Measurements from ENCODE around the gene ZNF583.
A peak's percentile ranks its signal among the peaks of the same experiment; 100 is the strongest.

The ZNF583 gene

DNA sequence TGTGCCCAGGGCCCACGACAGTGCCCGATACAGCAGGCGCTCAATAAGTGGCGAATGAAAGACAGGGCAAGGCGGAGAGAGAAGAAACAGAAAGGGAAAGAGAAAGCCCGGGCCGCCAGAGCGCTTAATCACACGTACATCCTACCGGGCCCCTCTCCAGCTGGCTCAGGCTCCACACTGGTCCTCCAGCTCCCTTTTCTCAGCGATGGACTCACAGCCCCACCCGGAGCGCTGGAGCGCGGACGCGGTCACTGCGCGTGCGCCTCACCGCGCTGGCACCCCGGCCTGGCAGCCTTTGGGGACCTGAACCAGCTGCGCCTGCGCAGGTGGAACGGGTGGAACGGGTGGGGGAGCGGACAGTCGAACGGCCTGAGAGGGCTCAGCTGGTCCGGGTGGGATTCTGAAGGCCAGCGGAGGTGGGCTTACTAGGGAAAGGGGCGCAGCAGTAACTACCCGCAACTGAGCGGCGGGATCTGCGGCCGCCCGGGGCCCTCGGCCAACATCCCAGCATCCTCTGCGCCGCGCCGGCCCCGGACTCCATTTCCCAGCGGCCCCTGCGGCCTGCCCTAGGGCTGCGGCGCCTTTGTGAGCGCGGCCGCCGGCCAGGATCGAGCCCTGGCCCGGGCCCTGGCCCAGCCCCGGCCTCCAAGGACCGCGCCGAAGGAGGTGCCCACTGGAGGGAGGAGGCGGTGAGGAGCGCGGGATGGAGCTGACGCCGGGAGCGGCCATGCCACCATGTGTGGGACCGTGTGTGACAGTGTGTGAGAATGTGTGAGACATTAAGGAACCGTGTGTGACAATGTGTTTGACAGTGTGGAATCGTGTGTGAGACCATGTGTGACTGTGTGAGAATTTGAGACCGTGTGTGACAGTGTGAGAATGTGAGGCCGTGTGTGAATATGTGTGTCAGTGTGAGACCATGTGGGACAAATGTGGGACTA is at the start of gene ZNF583:
Gene ZNF583 (plus strand): TSS at position 569 of the 941 bp plus-strand sequence. CDS start 2,783 bp downstream, outside the sequence.
- ATAC-seq = peak; percentile 87
- Mint-ChIP-seq H3K4me1 (peaks cover 28% of the 10 kb centered on the region), H3K27me3 (no peaks in the 10 kb centered on the region), H3K36me3 (ENCODE audit: low read depth) (peaks cover 78% of the 10 kb centered on the region), H3K27ac (peak within 1 kb of the TSS; percentile 98), H3K4me3 (peak within 1 kb of the TSS; percentile 86), H3K9me3 (peaks cover 68% of the 10 kb centered on the region)
- peak; percentile 91 for DNase-seq

DNA sequence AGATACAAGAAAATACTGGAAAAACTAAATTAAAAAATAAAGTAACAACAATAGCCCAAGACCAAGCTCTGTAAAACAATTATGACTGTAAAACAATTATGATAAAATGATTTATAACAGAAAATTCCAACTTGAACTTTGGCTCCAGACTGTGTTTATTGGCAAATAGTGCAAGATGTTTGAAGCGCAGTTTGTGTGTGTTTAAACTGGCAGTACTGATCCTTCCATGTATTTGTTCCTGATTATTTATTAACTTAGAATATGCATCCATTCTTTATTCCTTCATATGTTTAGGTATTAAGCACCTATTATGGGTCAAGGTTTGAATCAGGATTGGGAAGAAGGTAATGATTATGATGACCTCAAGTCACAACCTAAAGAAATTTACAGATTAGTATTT is 48.6 kb upstream of the ZNF583 start:
- DNase-seq (no peak), ATAC-seq (no peak)
- H3K4me3 Mint-ChIP-seq = no peak overlapping the region
- H3K9me3 Mint-ChIP-seq = peaks cover 28% of the 10 kb centered on the region
- no peaks in the 10 kb centered on the region for H3K4me1 Mint-ChIP-seq
- H3K36me3 Mint-ChIP-seq (ENCODE audit: low read depth) = peaks cover 22% of the 10 kb centered on the region
- H3K27ac Mint-ChIP-seq = no peak overlapping the region
- H3K27me3 Mint-ChIP-seq = no peaks in the 10 kb centered on the region

DNA sequence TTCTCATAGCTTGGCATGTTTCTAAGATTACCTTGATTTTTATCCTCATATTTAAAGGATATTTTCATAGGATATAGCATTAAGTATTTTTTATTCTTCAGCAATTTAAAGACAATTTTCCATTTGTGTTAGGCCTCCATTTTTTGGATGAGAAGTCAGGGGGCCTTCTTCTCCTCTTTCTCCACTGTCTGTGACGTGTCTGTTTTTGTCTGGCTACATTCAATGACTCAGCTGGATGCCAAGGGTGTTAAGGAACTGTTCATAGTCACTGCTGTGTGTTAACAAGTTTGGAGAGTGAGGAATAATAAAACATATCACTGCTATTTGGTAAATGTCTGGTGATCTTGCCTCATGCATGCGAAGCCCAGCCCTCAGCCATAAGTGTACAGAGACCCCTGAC is 47.2 kb upstream of the ZNF583 start:
- Mint-ChIP-seq H3K27me3 (no peaks in the 10 kb centered on the region), H3K4me1 (no peaks in the 10 kb centered on the region), H3K36me3 (ENCODE audit: low read depth) (peaks cover 29% of the 10 kb centered on the region), H3K4me3 (no peak overlapping the region), H3K9me3 (peaks cover 38% of the 10 kb centered on the region), H3K27ac (no peak overlapping the region)
- no peak for ATAC-seq
- no peak for DNase-seq

DNA sequence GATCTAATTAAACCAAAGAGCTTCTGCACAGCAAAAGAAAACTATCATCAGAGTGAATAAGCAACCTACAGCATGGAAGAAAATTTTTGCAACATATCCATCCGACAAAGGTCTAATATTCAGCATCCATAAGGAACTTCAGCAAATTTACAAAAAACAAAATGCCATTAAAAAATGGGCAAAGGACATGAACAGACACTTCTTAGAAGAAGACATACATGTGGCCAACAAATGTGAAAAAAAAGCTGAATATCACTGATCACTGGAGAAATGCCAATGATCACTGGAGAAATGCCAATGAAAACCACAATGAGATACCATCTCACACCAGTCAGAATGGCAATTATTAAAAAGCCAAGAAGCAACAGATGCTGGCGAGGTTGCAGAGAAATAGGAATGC is 43.3 kb upstream of the ZNF583 start:
- no peaks in the 10 kb centered on the region for H3K27me3 Mint-ChIP-seq
- H3K36me3 Mint-ChIP-seq (ENCODE audit: low read depth) = peaks cover 35% of the 10 kb centered on the region
- peaks cover 57% of the 10 kb centered on the region for H3K9me3 Mint-ChIP-seq
- H3K27ac Mint-ChIP-seq = no peak overlapping the region
- no peak for DNase-seq
- H3K4me1 Mint-ChIP-seq = no peaks in the 10 kb centered on the region
- no peak for ATAC-seq
- no peak overlapping the region for H3K4me3 Mint-ChIP-seq

DNA sequence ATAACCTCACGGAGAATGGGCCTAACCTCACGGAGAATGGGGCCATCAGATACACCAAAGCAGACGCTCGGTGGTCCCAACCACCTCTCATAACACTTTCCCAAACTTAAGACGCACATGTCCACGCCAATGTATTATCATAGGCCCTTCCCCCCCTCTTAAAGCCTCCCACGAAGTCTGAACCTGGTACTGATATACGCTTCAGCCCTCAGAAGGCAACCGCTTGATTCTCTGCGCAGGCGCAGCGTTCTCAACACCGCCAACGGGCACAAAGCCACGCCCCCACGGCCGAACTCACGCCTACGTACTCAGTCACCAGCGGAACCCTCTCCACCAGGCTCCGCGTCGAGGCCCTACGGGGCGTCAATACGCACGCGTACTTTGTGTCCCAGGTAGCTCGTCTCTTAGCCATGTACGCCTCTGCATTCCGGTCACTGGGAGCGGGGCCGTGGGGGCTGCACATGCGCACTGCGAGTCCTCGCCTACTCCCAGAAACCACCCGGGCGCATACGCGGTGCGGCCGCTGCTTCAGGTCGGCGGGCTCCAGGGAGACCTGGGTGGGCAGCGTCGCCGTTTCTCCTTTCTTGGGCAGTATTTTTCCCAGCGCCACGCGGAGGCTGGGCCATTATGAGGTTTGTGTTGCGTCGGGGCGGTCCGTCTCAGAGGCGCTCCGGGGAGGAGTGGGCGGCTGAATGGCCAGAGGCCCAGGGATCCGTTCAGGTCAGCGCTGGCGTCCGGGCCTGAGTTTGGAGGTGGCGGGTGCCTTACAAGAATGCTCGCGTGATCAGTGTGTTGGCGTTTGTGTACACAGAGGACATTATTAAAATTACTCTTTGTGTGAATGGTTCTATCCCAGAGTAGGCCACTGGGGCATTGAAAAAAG is 36.1 kb upstream of the ZNF583 start:
- peak overlapping the region; percentile 85 for H3K4me3 Mint-ChIP-seq
- peak; percentile 77 for DNase-seq
- peak overlapping the region; percentile 69 for H3K27ac Mint-ChIP-seq
- peak; percentile 97 for ATAC-seq
- H3K9me3 Mint-ChIP-seq = peaks cover 65% of the 10 kb centered on the region
- peaks cover 23% of the 10 kb centered on the region for H3K4me1 Mint-ChIP-seq
- H3K36me3 Mint-ChIP-seq (ENCODE audit: low read depth) = peaks cover 52% of the 10 kb centered on the region
- no peaks in the 10 kb centered on the region for H3K27me3 Mint-ChIP-seq

DNA sequence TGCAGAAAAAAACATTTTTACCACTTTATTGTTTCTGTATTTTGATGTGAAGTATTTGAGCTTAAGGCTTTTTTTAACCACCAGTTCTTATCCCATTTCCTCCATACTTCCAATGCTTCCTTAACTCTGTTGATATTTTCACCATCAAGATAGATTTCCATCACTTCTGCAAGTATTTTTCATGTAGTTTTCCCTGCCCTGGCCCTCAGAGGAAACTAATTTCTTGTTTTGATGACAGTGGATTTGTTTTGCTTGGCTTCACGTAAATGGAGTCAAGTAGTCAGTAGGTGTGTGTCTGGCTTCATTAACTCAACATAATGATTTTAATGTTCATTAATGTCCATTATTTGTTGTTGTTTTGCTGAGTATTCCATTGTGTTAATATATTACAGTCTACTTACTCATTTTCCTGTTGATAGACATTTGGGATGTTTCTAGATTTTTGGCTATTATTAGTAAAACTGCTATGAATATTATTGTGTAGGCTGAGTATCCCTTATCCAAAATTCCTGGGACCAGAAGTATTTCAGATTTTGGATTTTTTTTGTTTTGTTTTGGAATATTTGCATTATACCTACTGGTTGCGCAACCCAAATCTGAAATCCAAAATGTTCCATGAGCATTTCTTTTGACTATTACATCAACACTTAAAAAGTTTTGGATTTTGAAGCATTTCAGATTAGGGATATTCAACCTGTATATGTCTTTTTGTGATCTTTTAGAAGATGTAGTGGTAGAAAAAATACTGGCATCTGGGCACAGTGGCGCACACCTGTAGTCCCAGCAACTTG is 34.1 kb upstream of the ZNF583 start:
- H3K27me3 Mint-ChIP-seq = no peaks in the 10 kb centered on the region
- no peak for DNase-seq
- H3K4me1 Mint-ChIP-seq = peaks cover 23% of the 10 kb centered on the region
- ATAC-seq = no peak
- H3K36me3 Mint-ChIP-seq (ENCODE audit: low read depth) = peaks cover 71% of the 10 kb centered on the region
- no peak overlapping the region for H3K27ac Mint-ChIP-seq
- peak overlapping the region; percentile 7 for H3K4me3 Mint-ChIP-seq
- H3K9me3 Mint-ChIP-seq = peaks cover 73% of the 10 kb centered on the region

GRCh38 chr19:56372281-56372680 is 31.9 kb upstream of the ZNF583 start:
- H3K4me1 Mint-ChIP-seq = peaks cover 23% of the 10 kb centered on the region
- H3K27ac Mint-ChIP-seq = no peak overlapping the region
- DNase-seq (no peak), ATAC-seq (no peak)
- H3K36me3 Mint-ChIP-seq (ENCODE audit: low read depth) = peaks cover 91% of the 10 kb centered on the region
- H3K9me3 Mint-ChIP-seq = peaks cover 79% of the 10 kb centered on the region
- H3K27me3 Mint-ChIP-seq = no peaks in the 10 kb centered on the region
- no peak overlapping the region for H3K4me3 Mint-ChIP-seq

GRCh38 chr19:56377105-56377924 is 26.8 kb upstream of the ZNF583 start:
- no peak for ATAC-seq
- Mint-ChIP-seq H3K36me3 (ENCODE audit: low read depth) (peaks cover 78% of the 10 kb centered on the region), H3K9me3 (peaks cover 69% of the 10 kb centered on the region), H3K27ac (no peak overlapping the region), H3K4me3 (no peak overlapping the region), H3K4me1 (peaks cover 6% of the 10 kb centered on the region), H3K27me3 (no peaks in the 10 kb centered on the region)
- DNase-seq = no peak

DNA sequence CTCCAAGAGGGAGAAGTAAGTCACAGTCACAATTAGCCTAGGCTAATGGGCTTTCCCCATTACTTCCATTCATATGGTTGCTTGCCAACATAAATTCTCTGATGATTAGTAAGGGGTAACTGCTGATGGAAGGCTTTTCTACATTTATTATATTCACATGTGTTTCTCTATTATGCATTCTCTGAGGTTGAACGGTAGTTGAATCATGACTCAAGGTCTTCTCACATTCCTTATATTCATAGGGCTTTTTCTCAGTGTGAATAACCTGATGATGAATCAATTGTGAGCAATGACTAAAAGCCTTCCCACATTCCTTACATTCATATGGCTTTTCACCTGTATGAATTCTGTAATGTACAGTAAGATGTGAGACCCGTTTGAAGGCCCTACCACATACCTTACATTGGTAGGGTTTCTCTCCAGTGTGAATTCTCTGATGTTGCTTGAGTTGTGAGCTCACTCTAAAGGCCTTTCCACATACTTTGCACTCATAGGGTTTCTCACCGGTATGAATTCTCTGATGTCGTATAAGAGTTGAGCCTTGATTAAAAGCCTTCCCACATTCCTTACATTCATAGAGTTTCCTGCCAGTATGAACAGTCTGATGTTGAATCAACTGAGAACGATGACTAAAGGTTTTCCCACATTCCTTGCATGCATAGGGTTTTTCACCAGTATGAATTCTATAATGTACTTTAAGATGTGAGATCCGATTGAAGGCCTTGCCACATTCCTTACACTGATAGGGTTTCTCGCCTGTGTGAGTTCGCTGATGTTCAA is 20.1 kb upstream of the ZNF583 start:
- Mint-ChIP-seq H3K27ac (no peak overlapping the region), H3K27me3 (no peaks in the 10 kb centered on the region), H3K36me3 (ENCODE audit: low read depth) (peaks cover 76% of the 10 kb centered on the region), H3K9me3 (peaks cover 61% of the 10 kb centered on the region), H3K4me1 (peaks cover 6% of the 10 kb centered on the region), H3K4me3 (no peak overlapping the region)
- ATAC-seq (no peak), DNase-seq (no peak)

DNA sequence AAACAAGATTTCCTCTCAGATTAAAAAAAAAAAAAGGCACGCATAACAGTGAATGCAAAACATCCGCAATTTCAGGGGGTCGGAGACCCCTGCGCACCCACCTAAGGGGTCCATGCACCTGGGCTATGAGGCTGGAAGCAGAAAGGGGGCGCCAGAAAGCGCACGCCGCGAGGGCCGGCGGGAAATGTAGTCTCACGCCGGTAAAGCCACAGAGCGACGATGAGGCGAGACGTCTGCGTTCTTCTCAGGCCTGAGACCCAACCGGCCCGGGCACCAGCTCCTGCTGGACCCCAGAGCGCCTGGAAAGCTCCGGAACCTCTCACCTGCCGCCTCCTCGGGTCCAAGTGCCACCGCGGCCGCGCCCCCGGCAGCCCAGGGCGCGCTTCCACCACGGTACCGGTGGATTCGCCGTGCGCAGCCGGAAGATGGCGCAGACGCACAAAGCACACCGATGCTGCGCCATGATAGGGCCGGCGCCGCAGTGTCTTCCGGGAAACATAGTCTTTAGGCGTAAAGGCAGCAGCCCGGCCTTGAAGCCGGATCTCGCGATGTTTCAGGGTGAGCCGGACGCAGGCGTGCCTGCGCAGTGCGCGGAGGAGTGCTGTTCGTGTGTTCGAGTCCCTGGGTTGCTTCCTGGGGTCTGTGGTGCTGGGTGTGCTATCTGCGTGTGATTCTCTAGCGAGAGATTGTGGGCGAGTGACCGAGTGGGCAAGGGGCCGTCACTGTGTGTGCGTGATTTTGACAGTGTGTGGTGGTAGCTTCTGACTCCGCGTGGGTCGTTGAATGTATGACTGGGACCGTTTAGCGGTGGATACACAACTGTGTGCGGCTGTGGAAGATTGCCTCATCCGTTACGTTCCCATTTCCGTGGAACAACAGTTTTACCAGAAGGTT is 10.8 kb upstream of the ZNF583 start, which contains the start of gene ZNF582:
Gene ZNF582 (minus strand): TSS at position 416 of the 894 bp plus-strand sequence. CDS start 1,782 bp downstream, outside the sequence.
- DNase-seq (peak; percentile 87), ATAC-seq (peak; percentile 98)
- H3K4me3 Mint-ChIP-seq = peak within 1 kb of the TSS; percentile 89
- peaks cover 72% of the 10 kb centered on the region for H3K36me3 Mint-ChIP-seq (ENCODE audit: low read depth)
- no peaks in the 10 kb centered on the region for H3K27me3 Mint-ChIP-seq
- peaks cover 67% of the 10 kb centered on the region for H3K9me3 Mint-ChIP-seq
- H3K27ac Mint-ChIP-seq = peak within 1 kb of the TSS; percentile 91
- peaks cover 18% of the 10 kb centered on the region for H3K4me1 Mint-ChIP-seq

DNA sequence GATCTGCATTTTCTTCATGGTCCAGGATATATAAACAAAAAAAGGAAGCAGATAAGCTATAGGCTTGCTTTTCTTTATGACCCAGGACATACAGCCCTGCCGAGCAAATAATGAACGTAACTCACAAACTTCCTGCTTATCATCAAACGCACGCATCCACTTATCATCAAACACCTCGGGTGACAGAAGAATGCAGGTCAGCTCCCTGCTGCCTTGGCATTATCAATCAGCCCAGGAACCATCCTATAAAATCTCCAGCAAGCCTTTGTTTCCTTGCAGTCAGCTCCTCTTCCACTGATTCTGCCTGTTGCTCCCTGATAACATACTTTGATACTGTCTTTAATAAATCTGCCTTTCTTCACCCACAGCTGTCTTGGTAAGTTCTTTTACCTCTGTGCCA is 5.3 kb upstream of the ZNF583 start:
- DNase-seq (no peak), ATAC-seq (no peak)
- Mint-ChIP-seq H3K4me3 (no peak overlapping the region), H3K4me1 (peaks cover 16% of the 10 kb centered on the region), H3K27me3 (no peaks in the 10 kb centered on the region), H3K36me3 (ENCODE audit: low read depth) (peaks cover 76% of the 10 kb centered on the region), H3K9me3 (peaks cover 70% of the 10 kb centered on the region), H3K27ac (no peak overlapping the region)

- DNase-seq (no peak), ATAC-seq (no peak)
- Mint-ChIP-seq H3K9me3 (peaks cover 67% of the 10 kb centered on the region), H3K27ac (no peak overlapping the region), H3K36me3 (ENCODE audit: low read depth) (peaks cover 73% of the 10 kb centered on the region), H3K4me1 (peaks cover 26% of the 10 kb centered on the region), H3K27me3 (no peaks in the 10 kb centered on the region), H3K4me3 (no peak overlapping the region)
These were observed 3.6 kb upstream of the ZNF583 start for GRCh38 chr19:56400485-56400884.

Data from activated naive CD8-positive, alpha-beta T cell treated with anti-CD3 and anti-CD28 coated beads, Interleukin-2, amount 50 U/mL, for 24 hours (primary cell).